ENCODE data around the gene AVPR2. TPM values are rescaled to one million over a fixed set of nuclear protein-coding genes. Genes with fewer than 3 reads are reported as not detected.

Gene AVPR2
- total RNA-seq, 1 donor from 2014 or later, result not detected

DNA sequence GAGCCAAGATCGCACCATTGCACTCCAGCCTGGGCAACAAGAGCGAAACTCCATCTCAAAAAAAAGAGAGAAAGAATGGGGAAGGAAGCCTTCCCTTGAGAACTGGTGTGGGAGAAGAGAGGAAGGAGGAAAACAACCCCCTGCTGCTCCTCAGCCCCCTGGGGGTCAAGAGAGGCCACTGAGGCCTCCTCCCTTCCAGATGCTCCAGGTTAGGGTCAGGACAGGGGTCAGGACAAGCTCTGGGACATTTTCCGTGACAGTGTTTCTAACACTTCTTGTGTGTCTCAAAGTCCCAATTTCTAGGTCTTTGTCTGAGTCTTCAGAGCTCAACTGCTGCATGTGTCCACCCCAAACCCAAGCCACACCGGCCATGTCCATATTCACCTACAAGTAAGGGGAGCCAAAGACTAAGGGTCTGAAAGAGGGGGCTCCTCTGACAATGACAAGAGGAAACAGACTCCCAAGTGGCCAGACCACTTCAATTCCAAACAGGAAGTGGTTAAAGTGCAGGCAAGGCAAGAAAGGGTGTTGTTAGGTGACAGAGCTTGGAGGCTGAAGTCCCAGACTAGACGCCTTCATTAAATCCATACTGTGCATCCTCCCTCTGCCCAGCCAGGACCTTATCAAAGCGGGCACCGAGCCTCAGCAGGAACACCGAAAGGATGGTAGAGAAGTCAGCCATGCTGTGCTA lies 26.8 kb upstream of the AVPR2 start:
- H3K36me3 Mint-ChIP-seq (ENCODE audit: low read depth), result no peaks in the 10 kb centered on the region
- H3K27me3 Mint-ChIP-seq (ENCODE audit: low read depth), result peaks cover 4% of the 10 kb centered on the region
- H3K4me1 Mint-ChIP-seq (ENCODE audit: low read depth), result no peaks in the 10 kb centered on the region
- peaks cover 5% of the 10 kb centered on the region for H3K9me3 Mint-ChIP-seq (ENCODE audit: low read depth)
- TF ChIP-seq, protein P1, sequence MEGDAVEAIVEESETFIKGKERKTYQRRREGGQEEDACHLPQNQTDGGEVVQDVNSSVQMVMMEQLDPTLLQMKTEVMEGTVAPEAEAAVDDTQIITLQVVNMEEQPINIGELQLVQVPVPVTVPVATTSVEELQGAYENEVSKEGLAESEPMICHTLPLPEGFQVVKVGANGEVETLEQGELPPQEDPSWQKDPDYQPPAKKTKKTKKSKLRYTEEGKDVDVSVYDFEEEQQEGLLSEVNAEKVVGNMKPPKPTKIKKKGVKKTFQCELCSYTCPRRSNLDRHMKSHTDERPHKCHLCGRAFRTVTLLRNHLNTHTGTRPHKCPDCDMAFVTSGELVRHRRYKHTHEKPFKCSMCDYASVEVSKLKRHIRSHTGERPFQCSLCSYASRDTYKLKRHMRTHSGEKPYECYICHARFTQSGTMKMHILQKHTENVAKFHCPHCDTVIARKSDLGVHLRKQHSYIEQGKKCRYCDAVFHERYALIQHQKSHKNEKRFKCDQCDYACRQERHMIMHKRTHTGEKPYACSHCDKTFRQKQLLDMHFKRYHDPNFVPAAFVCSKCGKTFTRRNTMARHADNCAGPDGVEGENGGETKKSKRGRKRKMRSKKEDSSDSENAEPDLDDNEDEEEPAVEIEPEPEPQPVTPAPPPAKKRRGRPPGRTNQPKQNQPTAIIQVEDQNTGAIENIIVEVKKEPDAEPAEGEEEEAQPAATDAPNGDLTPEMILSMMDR (IDR thresholded peaks at IDR 0.05), result no peak
- DNase-seq (ENCODE audit: low spot score), result peak; percentile 22
- H3K4me3 Mint-ChIP-seq (ENCODE audit: unreplicated experiment), result no peak overlapping the region
- no peak overlapping the region for H3K27ac Mint-ChIP-seq (ENCODE audit: unreplicated experiment)

DNA sequence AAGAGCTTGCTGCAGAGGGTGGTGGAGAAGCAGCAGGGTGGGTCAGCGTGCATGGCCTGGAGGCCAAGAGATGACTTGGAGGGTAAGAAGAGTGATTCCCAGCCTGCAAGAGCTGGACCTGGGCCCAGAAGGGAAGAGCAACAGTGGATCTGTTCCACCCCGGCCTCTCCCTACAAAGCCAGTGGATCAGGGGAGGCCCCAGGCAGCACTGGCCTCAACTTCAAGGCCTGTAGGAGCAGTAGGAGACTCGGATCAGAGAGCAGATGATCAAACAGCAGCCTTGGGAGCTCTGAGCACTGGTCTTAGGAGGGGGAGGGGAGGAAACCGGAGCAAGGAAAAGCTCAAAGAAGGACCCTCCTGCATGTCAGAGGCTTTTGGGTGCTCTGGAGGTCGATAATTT lies 26.1 kb upstream of the AVPR2 start:
- no peak overlapping the region for H3K4me3 Mint-ChIP-seq (ENCODE audit: unreplicated experiment)
- H3K36me3 Mint-ChIP-seq (ENCODE audit: low read depth), result no peaks in the 10 kb centered on the region
- no peaks in the 10 kb centered on the region for H3K4me1 Mint-ChIP-seq (ENCODE audit: low read depth)
- peaks cover 5% of the 10 kb centered on the region for H3K9me3 Mint-ChIP-seq (ENCODE audit: low read depth)
- H3K27ac Mint-ChIP-seq (ENCODE audit: unreplicated experiment), result no peak overlapping the region
- TF ChIP-seq, protein P1 (IDR thresholded peaks at IDR 0.05), result no peak
- H3K27me3 Mint-ChIP-seq (ENCODE audit: low read depth), result peaks cover 4% of the 10 kb centered on the region
- no peak for DNase-seq (ENCODE audit: low spot score)

DNA sequence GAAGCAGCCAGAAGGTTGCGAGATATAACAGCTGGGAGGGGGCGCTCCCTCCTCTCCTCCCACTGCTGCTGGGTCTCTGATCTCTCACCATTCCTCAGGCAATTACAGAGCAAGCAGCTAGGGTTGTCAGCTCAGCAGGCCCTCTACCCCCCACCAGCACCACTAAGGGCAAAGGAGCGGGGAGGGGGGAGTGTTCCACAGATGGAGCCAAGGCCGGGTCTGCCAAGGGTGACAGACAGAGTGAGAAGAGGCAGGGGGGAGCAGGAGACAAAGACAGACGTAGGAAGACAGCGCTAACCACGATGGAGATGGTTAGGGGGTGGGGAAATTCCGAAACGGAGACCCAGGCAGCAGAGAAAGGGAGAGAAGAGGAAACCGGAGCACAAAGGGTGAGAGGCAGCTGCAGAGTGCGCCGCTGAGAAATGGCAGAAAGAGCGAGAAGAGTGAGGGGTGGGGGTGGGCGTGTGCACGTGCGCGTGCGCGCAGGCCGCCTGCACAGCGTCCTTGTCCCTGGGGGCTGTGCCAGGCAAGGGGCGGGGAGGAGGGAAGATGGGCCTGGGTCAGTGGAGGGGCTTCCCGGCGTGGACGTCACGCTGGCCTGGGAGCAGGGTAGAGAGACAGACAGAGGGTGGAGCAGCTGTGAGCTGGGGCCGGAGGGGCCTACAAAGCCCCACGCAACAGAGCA lies 25.4 kb upstream of the AVPR2 start:
- Mint-ChIP-seq H3K27me3 (ENCODE audit: low read depth) (peaks cover 4% of the 10 kb centered on the region), H3K36me3 (ENCODE audit: low read depth) (no peaks in the 10 kb centered on the region), H3K4me3 (ENCODE audit: unreplicated experiment) (no peak overlapping the region), H3K9me3 (ENCODE audit: low read depth) (peaks cover 5% of the 10 kb centered on the region), H3K27ac (ENCODE audit: unreplicated experiment) (no peak overlapping the region), H3K4me1 (ENCODE audit: low read depth) (no peaks in the 10 kb centered on the region)
- DNase-seq (ENCODE audit: low spot score), result no peak
- TF ChIP-seq, protein P1 (IDR thresholded peaks at IDR 0.05), result no peak

DNA sequence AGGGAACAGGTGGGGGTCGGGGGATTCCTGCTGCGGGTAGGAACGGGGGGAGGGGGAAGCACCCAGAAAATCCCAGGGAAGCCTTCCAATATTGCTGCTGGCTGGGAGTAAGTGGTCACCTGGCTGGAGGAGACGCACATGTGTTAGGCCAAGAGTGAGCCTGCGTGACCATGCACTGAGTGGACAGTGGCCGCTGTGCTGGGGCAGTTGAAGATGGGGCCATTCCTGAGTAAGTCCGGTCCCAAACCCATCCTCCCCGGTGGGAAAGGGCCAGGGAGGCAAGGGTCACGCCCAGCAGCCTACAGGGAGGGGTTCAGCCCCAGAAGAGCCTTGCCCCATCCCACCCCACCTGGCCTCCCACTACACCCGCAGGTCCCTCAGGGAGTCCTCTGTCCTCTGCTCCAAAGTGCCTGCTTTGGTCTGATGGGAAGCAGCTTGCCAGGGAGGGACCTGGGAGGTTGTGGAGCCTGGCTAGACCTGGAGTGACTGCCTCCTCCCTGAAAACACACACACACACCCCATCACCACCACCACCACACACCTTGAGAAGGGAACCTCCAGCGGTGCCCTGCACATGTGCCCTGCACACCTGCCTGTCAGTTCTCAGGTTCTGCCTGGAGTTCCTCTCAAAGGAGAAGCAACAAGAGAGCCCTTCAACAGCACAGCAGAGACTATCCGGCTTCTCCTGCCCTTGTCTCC lies 24.6 kb upstream of the AVPR2 start:
- DNase-seq (ENCODE audit: low spot score), result no peak
- Mint-ChIP-seq H3K27ac (ENCODE audit: unreplicated experiment) (no peak overlapping the region), H3K27me3 (ENCODE audit: low read depth) (peaks cover 4% of the 10 kb centered on the region), H3K4me1 (ENCODE audit: low read depth) (no peaks in the 10 kb centered on the region), H3K9me3 (ENCODE audit: low read depth) (peaks cover 5% of the 10 kb centered on the region), H3K4me3 (ENCODE audit: unreplicated experiment) (no peak overlapping the region), H3K36me3 (ENCODE audit: low read depth) (no peaks in the 10 kb centered on the region)
- TF ChIP-seq, protein P1 (IDR thresholded peaks at IDR 0.05), result no peak

DNA sequence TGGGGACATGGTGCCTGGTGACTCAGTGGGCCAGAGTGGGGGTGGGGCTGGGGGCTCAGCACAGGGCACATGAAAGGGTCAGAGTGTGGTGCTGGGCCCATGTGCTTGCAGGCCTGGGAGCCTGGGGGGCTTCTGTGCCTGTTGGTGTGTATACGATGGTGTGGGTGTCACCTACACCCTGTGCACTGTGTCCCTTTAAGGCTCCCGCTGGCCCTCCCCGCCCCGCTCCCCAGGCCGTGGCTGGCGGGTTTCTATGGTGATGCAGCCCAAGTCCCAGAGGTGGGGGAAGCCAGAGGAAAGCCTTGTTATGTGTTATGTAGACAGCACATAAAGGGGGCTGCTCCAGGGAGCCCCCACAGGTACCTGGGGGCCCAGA lies 24.0 kb upstream of the AVPR2 start:
- DNase-seq (ENCODE audit: low spot score), result no peak
- Mint-ChIP-seq H3K9me3 (ENCODE audit: low read depth) (peaks cover 5% of the 10 kb centered on the region), H3K4me1 (ENCODE audit: low read depth) (no peaks in the 10 kb centered on the region), H3K36me3 (ENCODE audit: low read depth) (no peaks in the 10 kb centered on the region), H3K27ac (ENCODE audit: unreplicated experiment) (no peak overlapping the region), H3K27me3 (ENCODE audit: low read depth) (peaks cover 4% of the 10 kb centered on the region), H3K4me3 (ENCODE audit: unreplicated experiment) (no peak overlapping the region)
- TF ChIP-seq, protein P1 (IDR thresholded peaks at IDR 0.05), result no peak

Measured in chondrocyte (in vitro differentiated cells).